ENCODE data around the gene CREBBP.
A peak's percentile ranks its signal among the peaks of the same experiment; 100 is the strongest.

CREBBP gene

DNA sequence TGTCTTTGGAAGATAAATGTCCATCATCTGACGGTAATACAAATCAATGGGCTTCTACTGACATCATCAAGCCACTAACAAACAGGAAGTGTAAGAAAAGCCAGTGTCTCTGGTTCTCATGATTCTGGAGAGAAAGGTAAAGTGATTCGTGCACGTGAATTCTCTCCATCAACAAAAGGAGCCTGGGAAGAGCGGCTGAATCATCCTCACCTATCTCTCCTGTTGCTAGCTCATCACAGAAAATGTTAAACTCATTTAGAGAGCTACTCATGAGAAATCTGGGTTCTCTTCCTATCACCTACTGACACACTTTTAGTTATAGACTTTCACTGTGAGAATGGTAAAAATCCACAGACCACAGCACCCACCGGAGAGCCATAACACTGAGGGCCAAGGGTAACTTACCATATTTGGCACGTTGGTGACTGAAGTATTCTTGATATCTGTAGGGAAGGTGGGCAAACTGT lies 70.3 kb downstream of the CREBBP start:
- Histone ChIP-seq H3K4me2 (ENCODE audit: low read length) (no peak overlapping the region), H3F3A (ENCODE audit: insufficient read depth, low read length) (no peaks in the 10 kb centered on the region), H3K4me3 (ENCODE audit: low read depth, low read length, poor library complexity, severe bottlenecking) (no peak overlapping the region), H3K36me3 (ENCODE audit: insufficient read depth, low read length) (peaks cover 27% of the 10 kb centered on the region; the same call in 1 of the 2 replicates), H3K79me2 (ENCODE audit: insufficient read depth, low read length) (peaks cover 26% of the 10 kb centered on the region), H4K20me1 (ENCODE audit: insufficient read depth, low read length) (no peaks in the 10 kb centered on the region), H3K27me3 (ENCODE audit: insufficient read depth, low read length) (no peaks in the 10 kb centered on the region), H2AFZ (ENCODE audit: low read length) (no peak overlapping the region), H3K9ac (ENCODE audit: low read length) (no peak overlapping the region), H3K4me1 (ENCODE audit: insufficient read depth, low read length, severe bottlenecking) (peaks cover 19% of the 10 kb centered on the region), H3K27ac (ENCODE audit: low read depth, low read length, poor library complexity, severe bottlenecking) (no peak overlapping the region), H3K9me3 (ENCODE audit: low read length) (no peaks in the 10 kb centered on the region), H3K9me2 (ENCODE audit: low read depth, low read length) (no peaks in the 10 kb centered on the region)
- TF ChIP-seq, protein P1, sequence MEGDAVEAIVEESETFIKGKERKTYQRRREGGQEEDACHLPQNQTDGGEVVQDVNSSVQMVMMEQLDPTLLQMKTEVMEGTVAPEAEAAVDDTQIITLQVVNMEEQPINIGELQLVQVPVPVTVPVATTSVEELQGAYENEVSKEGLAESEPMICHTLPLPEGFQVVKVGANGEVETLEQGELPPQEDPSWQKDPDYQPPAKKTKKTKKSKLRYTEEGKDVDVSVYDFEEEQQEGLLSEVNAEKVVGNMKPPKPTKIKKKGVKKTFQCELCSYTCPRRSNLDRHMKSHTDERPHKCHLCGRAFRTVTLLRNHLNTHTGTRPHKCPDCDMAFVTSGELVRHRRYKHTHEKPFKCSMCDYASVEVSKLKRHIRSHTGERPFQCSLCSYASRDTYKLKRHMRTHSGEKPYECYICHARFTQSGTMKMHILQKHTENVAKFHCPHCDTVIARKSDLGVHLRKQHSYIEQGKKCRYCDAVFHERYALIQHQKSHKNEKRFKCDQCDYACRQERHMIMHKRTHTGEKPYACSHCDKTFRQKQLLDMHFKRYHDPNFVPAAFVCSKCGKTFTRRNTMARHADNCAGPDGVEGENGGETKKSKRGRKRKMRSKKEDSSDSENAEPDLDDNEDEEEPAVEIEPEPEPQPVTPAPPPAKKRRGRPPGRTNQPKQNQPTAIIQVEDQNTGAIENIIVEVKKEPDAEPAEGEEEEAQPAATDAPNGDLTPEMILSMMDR (IDR thresholded peaks at IDR 0.05; ENCODE audit: low read length), result no peak
- TF ChIP-seq EZH2 (IDR thresholded peaks at IDR 0.05; ENCODE audit: borderline replicate concordance, low read length), result no peak

- H3K4me1 ChIP-seq (ENCODE audit: insufficient read depth, low read length, severe bottlenecking), result peaks cover 25% of the 10 kb centered on the region
- no peak overlapping the region for H2AFZ ChIP-seq (ENCODE audit: low read length)
- H3K9me3 ChIP-seq (ENCODE audit: low read length), result no peaks in the 10 kb centered on the region
- no peak overlapping the region for H3K4me2 ChIP-seq (ENCODE audit: low read length)
- no peaks in the 10 kb centered on the region for H3K27me3 ChIP-seq (ENCODE audit: insufficient read depth, low read length)
- H3K79me2 ChIP-seq (ENCODE audit: insufficient read depth, low read length), result peaks cover 10% of the 10 kb centered on the region
- no peaks in the 10 kb centered on the region for H3F3A ChIP-seq (ENCODE audit: insufficient read depth, low read length)
- TF ChIP-seq, protein P1 (IDR thresholded peaks at IDR 0.05; ENCODE audit: low read length), result no peak
- no peak for TF ChIP-seq EZH2 (IDR thresholded peaks at IDR 0.05; ENCODE audit: borderline replicate concordance, low read length)
- no peaks in the 10 kb centered on the region for H4K20me1 ChIP-seq (ENCODE audit: insufficient read depth, low read length)
- H3K9me2 ChIP-seq (ENCODE audit: low read depth, low read length), result no peaks in the 10 kb centered on the region
- H3K36me3 ChIP-seq (ENCODE audit: insufficient read depth, low read length), result peaks cover 31% of the 10 kb centered on the region; the same call in 1 of the 2 replicates
- H3K27ac ChIP-seq (ENCODE audit: low read depth, low read length, poor library complexity, severe bottlenecking), result no peak overlapping the region
- no peak overlapping the region for H3K4me3 ChIP-seq (ENCODE audit: low read depth, low read length, poor library complexity, severe bottlenecking)
- no peak overlapping the region for H3K9ac ChIP-seq (ENCODE audit: low read length)
These were observed 72.0 kb downstream of the CREBBP start for GRCh38 chr16:3808308-3809063.

DNA sequence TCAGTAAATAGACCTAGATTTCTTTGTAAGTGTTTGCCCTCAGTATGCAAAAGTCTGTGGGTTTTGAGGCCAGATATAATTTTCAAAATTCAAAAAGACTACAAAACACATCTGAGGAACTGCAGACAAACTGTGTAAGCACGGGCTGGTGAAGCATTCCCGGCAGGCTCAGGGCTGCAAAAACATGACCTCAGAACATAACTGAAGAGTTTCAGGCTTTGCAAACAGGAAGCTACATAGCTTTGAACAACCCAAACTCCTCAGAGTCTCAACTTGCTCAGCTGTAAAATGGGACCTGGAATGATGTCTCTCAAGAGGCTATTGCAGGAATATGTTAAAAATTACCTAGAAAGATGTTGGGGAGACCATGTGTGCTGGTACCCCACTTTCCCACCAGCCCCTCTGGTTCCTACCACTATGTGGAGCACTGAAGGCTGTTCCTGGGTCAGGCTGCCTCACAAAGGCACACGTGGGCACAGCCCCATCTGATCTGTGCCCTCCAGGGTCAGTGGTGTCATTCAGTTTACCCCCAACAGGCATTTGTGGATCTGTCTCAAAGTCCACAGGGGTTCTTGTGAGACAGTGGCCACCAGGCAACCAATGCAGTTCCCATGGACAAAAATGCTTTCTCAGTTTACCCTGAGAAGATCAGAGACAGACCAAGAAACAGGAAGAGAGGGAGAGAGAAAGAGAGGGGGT lies 72.9 kb downstream of the CREBBP start:
- H3K79me2 ChIP-seq (ENCODE audit: insufficient read depth, low read length), result peaks cover 4% of the 10 kb centered on the region
- H3F3A ChIP-seq (ENCODE audit: insufficient read depth, low read length), result no peaks in the 10 kb centered on the region
- no peak overlapping the region for H3K4me2 ChIP-seq (ENCODE audit: low read length)

More for the DNA sequence above, 72.9 kb downstream of the CREBBP start:
- peaks cover 25% of the 10 kb centered on the region for H3K4me1 ChIP-seq (ENCODE audit: insufficient read depth, low read length, severe bottlenecking)
- H2AFZ ChIP-seq (ENCODE audit: low read length), result no peak overlapping the region
- H3K9me2 ChIP-seq (ENCODE audit: low read depth, low read length), result no peaks in the 10 kb centered on the region
- no peak overlapping the region for H3K4me3 ChIP-seq (ENCODE audit: low read depth, low read length, poor library complexity, severe bottlenecking)
- no peaks in the 10 kb centered on the region for H3K27me3 ChIP-seq (ENCODE audit: insufficient read depth, low read length)
- H3K9me3 ChIP-seq (ENCODE audit: low read length), result no peaks in the 10 kb centered on the region
- no peaks in the 10 kb centered on the region for H4K20me1 ChIP-seq (ENCODE audit: insufficient read depth, low read length)
- peak overlapping the region; percentile 59 for H3K27ac ChIP-seq (ENCODE audit: low read depth, low read length, poor library complexity, severe bottlenecking)
- TF ChIP-seq EZH2 (IDR thresholded peaks at IDR 0.05; ENCODE audit: borderline replicate concordance, low read length), result no peak
- TF ChIP-seq, protein P1 (IDR thresholded peaks at IDR 0.05; ENCODE audit: low read length), result no peak
- H3K9ac ChIP-seq (ENCODE audit: low read length), result no peak overlapping the region
- H3K36me3 ChIP-seq (ENCODE audit: insufficient read depth, low read length), result peaks cover 31% of the 10 kb centered on the region; the same call in 1 of the 2 replicates
